ENCODE results near the gene SLC39A6.
"Not testable (repeated sequence)": the region's sequence is repeated elsewhere in the genome, so short reads cannot be mapped to it uniquely, and the experiment has no call there.

Gene SLC39A6

GRCh38 chr18:36075862-36076587 lies 53.1 kb downstream of the SLC39A6 start:
- H3K4me3 ChIP-seq (ENCODE audit: low read length), result no peak overlapping the region
- no peaks in the 10 kb centered on the region for H3K36me3 ChIP-seq (ENCODE audit: control insufficient read depth, insufficient read depth, low read length, severe bottlenecking)
- no peak overlapping the region for H3K9ac ChIP-seq (ENCODE audit: low read length)
- no peaks in the 10 kb centered on the region for H3K27me3 ChIP-seq (replicated peaks; ENCODE audit: control insufficient read depth, insufficient read depth, low read length)
- peak; percentile 87 for DNase-seq (ENCODE audit: low read depth)
- peaks cover 18% of the 10 kb centered on the region for H3K4me1 ChIP-seq (ENCODE audit: control insufficient read depth, insufficient read depth, low read length)
- peaks cover 12% of the 10 kb centered on the region for H3K9me3 ChIP-seq (ENCODE audit: control insufficient read depth, low read length)

GRCh38 chr18:36074435-36074834 lies 54.7 kb downstream of the SLC39A6 start:
- DNase-seq (ENCODE audit: low read depth), result no peak
- H3K4me3 ChIP-seq (ENCODE audit: low read length), result no peak overlapping the region
- H3K9ac ChIP-seq (ENCODE audit: low read length), result no peak overlapping the region
- H3K27me3 ChIP-seq (replicated peaks; ENCODE audit: control insufficient read depth, insufficient read depth, low read length), result no peaks in the 10 kb centered on the region
- no peaks in the 10 kb centered on the region for H3K9me3 ChIP-seq (ENCODE audit: control insufficient read depth, low read length)
- H3K4me1 ChIP-seq (ENCODE audit: control insufficient read depth, insufficient read depth, low read length), result peaks cover 14% of the 10 kb centered on the region
- no peaks in the 10 kb centered on the region for H3K36me3 ChIP-seq (ENCODE audit: control insufficient read depth, insufficient read depth, low read length, severe bottlenecking)

- no peak for DNase-seq (ENCODE audit: low read depth)
- Histone ChIP-seq H3K36me3 (ENCODE audit: control insufficient read depth, insufficient read depth, low read length, severe bottlenecking) (no peaks in the 10 kb centered on the region), H3K9ac (ENCODE audit: low read length) (no peak overlapping the region)
Measured at GRCh38 chr18:36073676-36074075, 55.5 kb downstream of the SLC39A6 start.

GRCh38 chr18:36072406-36072805 lies 56.7 kb downstream of the SLC39A6 start:
- H3K27me3 ChIP-seq (replicated peaks; ENCODE audit: control insufficient read depth, insufficient read depth, low read length); H3K36me3 ChIP-seq (ENCODE audit: control insufficient read depth, insufficient read depth, low read length, severe bottlenecking); DNase-seq (ENCODE audit: low read depth); H3K9me3 ChIP-seq (ENCODE audit: control insufficient read depth, low read length); H3K9ac ChIP-seq (ENCODE audit: low read length); H3K4me1 ChIP-seq (ENCODE audit: control insufficient read depth, insufficient read depth, low read length); H3K4me3 ChIP-seq (ENCODE audit: low read length): not testable (repeated sequence)

More at GRCh38 chr18:36073676-36074075, 55.5 kb downstream of the SLC39A6 start:
- H3K9me3 ChIP-seq (ENCODE audit: control insufficient read depth, low read length), result no peaks in the 10 kb centered on the region
- H3K4me3 ChIP-seq (ENCODE audit: low read length), result no peak overlapping the region
- peaks cover 7% of the 10 kb centered on the region for H3K4me1 ChIP-seq (ENCODE audit: control insufficient read depth, insufficient read depth, low read length)
- H3K27me3 ChIP-seq (replicated peaks; ENCODE audit: control insufficient read depth, insufficient read depth, low read length), result no peaks in the 10 kb centered on the region

DNA sequence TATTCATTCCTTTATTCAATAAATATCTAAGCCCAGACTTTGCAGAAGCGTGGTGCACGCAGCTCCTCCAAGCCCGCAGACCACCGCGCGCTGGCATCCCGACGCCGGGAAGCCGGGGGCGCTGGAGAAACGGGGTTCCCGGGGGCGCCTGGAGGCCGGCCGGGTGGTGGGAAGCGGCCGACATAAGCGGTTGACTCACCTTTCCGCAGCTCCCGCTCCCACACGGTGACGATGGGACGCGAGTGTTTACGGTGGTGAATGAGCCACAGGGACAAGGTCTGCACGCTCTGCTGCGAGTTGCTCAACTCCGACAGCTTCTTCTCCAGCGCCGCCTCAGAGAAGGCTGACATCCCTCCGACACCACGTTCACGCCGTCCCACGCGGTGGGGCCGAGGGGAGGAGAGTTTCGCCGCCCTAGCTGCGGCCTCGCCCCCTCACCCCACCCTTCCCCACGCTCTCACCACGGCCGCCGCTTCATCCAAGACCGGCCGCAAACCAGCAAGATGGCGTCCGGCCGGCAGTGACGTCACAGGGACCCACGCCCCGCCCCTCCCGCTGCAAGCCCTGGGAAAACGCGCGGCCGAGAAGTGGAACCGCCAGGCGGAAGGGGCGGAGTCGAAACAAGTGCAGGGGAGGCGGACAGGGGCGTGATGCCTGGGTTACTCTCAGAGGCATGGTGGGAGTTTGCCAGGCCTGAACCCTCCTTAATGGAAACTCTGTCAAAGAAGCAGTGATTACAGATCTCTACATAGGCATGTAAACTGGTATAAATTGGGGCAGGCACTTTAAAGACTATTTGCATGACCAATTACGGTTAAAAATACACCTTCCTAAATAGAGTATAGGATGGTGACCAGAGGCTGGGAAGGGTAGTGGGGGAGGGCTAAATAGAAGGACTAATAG lies 61.8 kb downstream of the SLC39A6 start, which contains the start of gene RPRD1A:
TSS of gene RPRD1A (minus strand) at position 505 of the 903 bp plus-strand sequence. CDS start at position 350, 155 bp downstream.
- DNase-seq (ENCODE audit: low read depth), result peak; percentile 98
- peak within 1 kb of the TSS; percentile 97 for H3K4me3 ChIP-seq (ENCODE audit: low read length)
- no peaks in the 10 kb centered on the region for H3K9me3 ChIP-seq (ENCODE audit: control insufficient read depth, low read length)
- H3K36me3 ChIP-seq (ENCODE audit: control insufficient read depth, insufficient read depth, low read length, severe bottlenecking), result no peaks in the 10 kb centered on the region
- peaks cover 15% of the 10 kb centered on the region for H3K4me1 ChIP-seq (ENCODE audit: control insufficient read depth, insufficient read depth, low read length)
- no peaks in the 10 kb centered on the region for H3K27me3 ChIP-seq (replicated peaks; ENCODE audit: control insufficient read depth, insufficient read depth, low read length)
- H3K9ac ChIP-seq (ENCODE audit: low read length), result peak within 1 kb of the TSS; percentile 95

GRCh38 chr18:36066686-36067054 lies 62.5 kb downstream of the SLC39A6 start:
- peak; percentile 16 for DNase-seq (ENCODE audit: low read depth)
- Histone ChIP-seq H3K27me3 (replicated peaks; ENCODE audit: control insufficient read depth, insufficient read depth, low read length) (no peaks in the 10 kb centered on the region), H3K36me3 (ENCODE audit: control insufficient read depth, insufficient read depth, low read length, severe bottlenecking) (no peaks in the 10 kb centered on the region), H3K9ac (ENCODE audit: low read length) (peak overlapping the region; percentile 95), H3K9me3 (ENCODE audit: control insufficient read depth, low read length) (no peaks in the 10 kb centered on the region), H3K4me1 (ENCODE audit: control insufficient read depth, insufficient read depth, low read length) (peaks cover 15% of the 10 kb centered on the region), H3K4me3 (ENCODE audit: low read length) (peak overlapping the region; percentile 97)

- Histone ChIP-seq H3K27me3 (replicated peaks; ENCODE audit: control insufficient read depth, insufficient read depth, low read length) (no peaks in the 10 kb centered on the region), H3K9ac (ENCODE audit: low read length) (peak overlapping the region; percentile 95), H3K36me3 (ENCODE audit: control insufficient read depth, insufficient read depth, low read length, severe bottlenecking) (no peaks in the 10 kb centered on the region), H3K4me1 (ENCODE audit: control insufficient read depth, insufficient read depth, low read length) (peaks cover 15% of the 10 kb centered on the region), H3K9me3 (ENCODE audit: control insufficient read depth, low read length) (no peaks in the 10 kb centered on the region), H3K4me3 (ENCODE audit: low read length) (peak overlapping the region; percentile 97)
- DNase-seq (ENCODE audit: low read depth), result peak; percentile 41
Measured at GRCh38 chr18:36066001-36066400, 63.1 kb downstream of the SLC39A6 start.

DNA sequence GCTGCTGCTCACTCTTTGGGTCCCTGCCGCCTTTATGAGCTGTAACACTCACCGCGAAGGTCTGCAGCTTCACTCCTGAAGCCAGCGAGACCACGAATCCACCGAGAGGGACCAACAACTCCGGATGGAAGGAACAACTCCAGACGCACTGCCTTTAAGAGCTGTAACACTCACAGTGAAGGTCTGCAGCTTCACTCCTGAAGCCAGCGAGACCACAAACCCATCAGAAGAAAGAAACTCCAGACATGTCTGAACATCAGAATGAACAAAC lies 64.4 kb downstream of the SLC39A6 start:
- H3K9ac ChIP-seq (ENCODE audit: low read length); H3K4me3 ChIP-seq (ENCODE audit: low read length); H3K9me3 ChIP-seq (ENCODE audit: control insufficient read depth, low read length); H3K27me3 ChIP-seq (replicated peaks; ENCODE audit: control insufficient read depth, insufficient read depth, low read length); DNase-seq (ENCODE audit: low read depth); H3K36me3 ChIP-seq (ENCODE audit: control insufficient read depth, insufficient read depth, low read length, severe bottlenecking): not testable (repeated sequence)
- H3K4me1 ChIP-seq (ENCODE audit: control insufficient read depth, insufficient read depth, low read length), result peaks cover 15% of the 10 kb centered on the region

GRCh38 chr18:36064027-36064808 lies 64.9 kb downstream of the SLC39A6 start:
- DNase-seq (ENCODE audit: low read depth), result no peak
- Histone ChIP-seq H3K4me1 (ENCODE audit: control insufficient read depth, insufficient read depth, low read length) (peaks cover 15% of the 10 kb centered on the region), H3K9me3 (ENCODE audit: control insufficient read depth, low read length) (no peaks in the 10 kb centered on the region), H3K27me3 (replicated peaks; ENCODE audit: control insufficient read depth, insufficient read depth, low read length) (no peaks in the 10 kb centered on the region), H3K4me3 (ENCODE audit: low read length) (no peak overlapping the region), H3K9ac (ENCODE audit: low read length) (no peak overlapping the region), H3K36me3 (ENCODE audit: control insufficient read depth, insufficient read depth, low read length, severe bottlenecking) (no peaks in the 10 kb centered on the region)

GRCh38 chr18:36058674-36059073 lies 70.5 kb downstream of the SLC39A6 start:
- H3K4me3 ChIP-seq (ENCODE audit: low read length), result no peak overlapping the region
- no peaks in the 10 kb centered on the region for H3K27me3 ChIP-seq (replicated peaks; ENCODE audit: control insufficient read depth, insufficient read depth, low read length)
- H3K4me1 ChIP-seq (ENCODE audit: control insufficient read depth, insufficient read depth, low read length), result no peaks in the 10 kb centered on the region
- no peak for DNase-seq (ENCODE audit: low read depth)
- no peaks in the 10 kb centered on the region for H3K36me3 ChIP-seq (ENCODE audit: control insufficient read depth, insufficient read depth, low read length, severe bottlenecking)
- no peaks in the 10 kb centered on the region for H3K9me3 ChIP-seq (ENCODE audit: control insufficient read depth, low read length)
- no peak overlapping the region for H3K9ac ChIP-seq (ENCODE audit: low read length)

Measured in adipocyte (in vitro differentiated cells).